Urinary bladder (tissue), 4 donors: Measurements from ENCODE around the gene ZNF546. TPM values are rescaled to one million over a fixed set of nuclear protein-coding genes. Genes with fewer than 3 reads are reported as not detected.
"Not testable (repeated sequence)": the region's sequence is repeated elsewhere in the genome, so short reads cannot be mapped to it uniquely, and the experiment has no call there.

ENCODE experiments used
- DNase-seq: peaks from one replicate; pipeline ENCODE4 v3.0.0-alpha.2; 2015; ENCODE audit errors: extremely low spot score
- H3K27ac ChIP-seq: one replicate; pipeline ENCODE4 v1.5.1; 2013; ENCODE audit warnings: low read depth, mild to moderate bottlenecking, moderate library complexity
- H3K36me3 ChIP-seq: one replicate; pipeline ENCODE4 v1.6.1; 2013; ENCODE audit warnings: mild to moderate bottlenecking, moderate library complexity; ENCODE audit not compliant: insufficient read depth
- H3K4me1 ChIP-seq: one replicate; pipeline ENCODE4 v1.6.1; 2013; ENCODE audit warnings: mild to moderate bottlenecking, moderate library complexity; ENCODE audit not compliant: insufficient read depth
- H3K4me3 ChIP-seq: one replicate; pipeline ENCODE4 v1.5.1; 2013; ENCODE audit warnings: low read depth, low read length
- WGBS: extraction: QIAGEN DNeasy Blood & Tissue Kit; methylation state at CpG from one replicate; pipeline ENCODE4 v1.1.7; 2013; 5-methylcytosine and 5-hydroxymethylcytosine counted together
- polyA plus RNA-seq: library from polyadenylated mRNA; stranded (reverse); fragments of 200-250 nt; gene quantifications from one replicate; pipeline ENCODE4 v1.2.3, GENCODE V29; 2013
- total RNA-seq: library from RNA; depleted of rRNA; stranded (reverse); fragments of >200 nt; gene quantifications from one replicate; pipeline ENCODE4 v1.2.3, GENCODE V29; 2014
- donor health status: healthy with polysubstance abuse.
- donor health status: healthy.

The ZNF546 gene
- total RNA-seq, result 23.4 TPM
- polyA plus RNA-seq, result 2.3 TPM

DNA sequence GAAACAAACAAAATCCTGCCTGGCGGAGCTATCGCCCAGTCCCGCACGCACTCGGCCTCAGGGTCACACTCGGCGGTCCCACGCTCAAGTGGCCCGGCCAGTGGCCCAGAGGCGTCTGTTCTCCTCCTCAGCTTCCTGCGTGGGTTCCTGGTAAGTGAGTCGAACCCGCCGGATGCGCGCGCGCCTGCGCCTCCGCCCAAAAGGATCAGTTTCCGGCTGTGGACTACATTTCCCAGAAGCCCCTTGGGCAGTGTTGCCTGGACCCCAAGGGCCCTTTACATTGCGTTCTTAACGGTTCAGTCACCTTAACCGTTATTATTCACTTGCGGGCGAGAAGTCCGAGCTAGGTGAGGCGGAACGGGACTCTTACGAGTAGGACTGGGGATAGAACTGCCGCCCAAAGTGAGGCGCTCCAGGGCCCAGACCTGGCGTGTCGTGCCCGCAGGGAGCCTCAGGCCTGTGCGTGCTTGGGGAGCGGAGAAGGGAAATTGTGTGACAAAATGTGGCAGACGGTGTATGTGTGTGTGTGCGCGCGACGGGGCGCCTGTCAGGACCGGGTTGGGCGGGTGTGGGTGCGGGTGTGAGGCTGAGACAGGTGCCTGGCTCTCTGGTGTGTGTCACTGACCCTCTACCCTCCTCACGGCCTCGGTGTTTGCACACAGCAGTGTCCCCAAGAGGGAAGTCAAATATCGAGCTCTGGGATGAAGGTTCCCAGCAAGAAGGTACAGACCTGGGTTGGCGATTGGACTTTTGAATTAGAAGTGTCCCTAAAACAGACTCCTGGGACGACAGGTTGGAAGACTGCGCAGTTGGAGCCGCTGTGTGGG, at the start of gene ZNF546:
Gene ZNF546, plus strand, starts transcription at position 250 of the 827 bp plus-strand sequence. CDS start 1,267 bp downstream, outside the sequence.
- 4% methylated on average over 53 of the region's 53 CpGs for WGBS
- Histone ChIP-seq H3K36me3 (no peaks in the 10 kb centered on the region), H3K27ac (peak within 1 kb of the TSS; percentile 76)

DNA sequence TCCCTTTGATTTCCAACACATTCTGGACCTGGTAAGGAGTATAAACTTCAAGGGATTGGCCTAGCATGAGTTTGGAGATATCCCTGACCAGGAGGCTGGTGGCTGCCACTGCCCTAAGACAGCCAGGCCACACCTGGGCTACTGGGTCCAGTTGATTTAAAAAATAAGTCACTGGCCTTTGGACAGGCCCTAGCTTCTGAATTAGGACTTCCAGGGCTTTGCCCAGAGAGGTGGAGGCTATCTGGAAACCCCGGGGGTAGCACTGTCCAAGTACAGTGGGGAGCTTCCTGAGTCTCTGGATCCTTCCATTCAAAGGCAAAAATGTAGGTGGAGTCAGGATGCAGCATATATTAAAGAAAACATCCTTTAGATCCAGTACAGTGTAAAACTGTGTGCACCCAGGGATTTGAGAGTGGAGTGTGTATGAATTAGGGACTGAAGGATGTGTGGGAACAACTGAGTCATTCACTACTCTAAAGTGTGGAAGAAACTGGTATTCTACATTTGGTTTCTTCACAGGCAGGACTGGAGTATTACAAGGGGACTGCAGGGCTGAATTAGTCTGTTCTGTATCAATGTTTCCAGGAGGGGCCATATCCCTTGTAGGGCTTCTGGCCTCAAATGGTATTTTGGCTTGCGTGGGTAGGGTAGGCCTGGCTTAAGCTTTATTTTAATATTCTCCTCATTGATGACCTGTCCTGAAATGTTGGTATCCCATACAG, 47.7 kb upstream of the ZNF546 start:
- DNase-seq, result no peak
- no peak overlapping the region for H3K27ac ChIP-seq
- 81% methylated on average over 2 of the region's 2 CpGs for WGBS
- no peak overlapping the region for H3K4me3 ChIP-seq
- no peaks in the 10 kb centered on the region for H3K36me3 ChIP-seq
- no peaks in the 10 kb centered on the region for H3K4me1 ChIP-seq

More for the DNA sequence above, at the start of gene ZNF546:
- peak within 1 kb of the TSS; percentile 53 for H3K4me3 ChIP-seq
- peak; percentile 82 for DNase-seq
- H3K4me1 ChIP-seq, result no peaks in the 10 kb centered on the region

DNA sequence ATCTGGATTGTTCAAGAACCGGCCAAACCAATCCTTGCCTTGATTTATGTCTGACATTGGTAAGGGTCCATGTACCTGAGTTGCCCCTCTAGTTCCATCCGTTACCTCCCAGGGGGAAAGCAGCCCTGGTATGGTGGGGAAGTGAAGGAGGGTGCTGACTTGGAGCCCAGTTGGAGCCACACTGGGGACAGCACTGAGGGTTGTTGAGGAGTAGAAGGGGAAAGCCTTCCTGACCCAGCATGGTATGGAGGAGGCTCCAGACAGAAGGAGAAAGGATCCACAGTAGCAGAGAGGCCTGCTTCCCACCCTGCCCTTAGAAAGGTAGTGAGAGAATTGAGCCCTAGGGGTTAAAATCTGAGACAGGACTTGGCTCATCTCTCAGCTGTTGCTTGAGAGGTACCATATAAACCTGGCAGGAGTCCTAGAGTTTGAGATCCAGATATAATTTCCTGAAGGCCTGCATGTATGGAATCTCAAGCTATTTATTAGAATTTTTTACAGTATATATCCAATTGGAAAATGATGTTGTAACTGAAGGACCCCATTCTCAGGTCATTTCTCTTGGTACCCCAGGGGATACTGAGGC, 45.7 kb upstream of the ZNF546 start:
- Histone ChIP-seq H3K4me1 (no peaks in the 10 kb centered on the region), H3K4me3 (no peak overlapping the region), H3K27ac (no peak overlapping the region), H3K36me3 (no peaks in the 10 kb centered on the region)
- DNase-seq, result no peak
- 85% methylated on average over 2 of the region's 2 CpGs for WGBS

DNA sequence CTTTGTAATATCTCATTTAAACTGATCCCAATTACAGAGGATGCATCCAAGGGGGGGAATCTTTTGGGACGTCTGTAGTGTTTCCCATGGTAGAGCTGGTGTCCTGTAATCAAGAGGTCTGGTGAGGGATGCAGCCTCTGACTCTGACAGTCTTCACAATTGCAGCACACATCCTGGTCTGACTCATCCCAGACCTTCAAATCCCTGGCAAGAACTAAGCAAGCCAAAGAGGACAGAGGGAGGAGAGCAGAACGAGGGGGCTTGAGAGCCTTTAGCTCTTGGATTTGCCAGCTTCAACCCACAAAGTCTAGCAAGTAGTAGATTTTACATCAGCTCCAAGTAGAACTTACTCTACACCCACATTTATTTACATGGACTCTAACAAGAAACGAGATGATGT, 45.2 kb upstream of the ZNF546 start:
- no peak overlapping the region for H3K27ac ChIP-seq
- H3K4me3 ChIP-seq, result no peak overlapping the region
- H3K36me3 ChIP-seq, result no peaks in the 10 kb centered on the region
- H3K4me1 ChIP-seq, result no peaks in the 10 kb centered on the region
- DNase-seq, result no peak
- WGBS, result 35% methylated on average over 3 of the region's 3 CpGs

DNA sequence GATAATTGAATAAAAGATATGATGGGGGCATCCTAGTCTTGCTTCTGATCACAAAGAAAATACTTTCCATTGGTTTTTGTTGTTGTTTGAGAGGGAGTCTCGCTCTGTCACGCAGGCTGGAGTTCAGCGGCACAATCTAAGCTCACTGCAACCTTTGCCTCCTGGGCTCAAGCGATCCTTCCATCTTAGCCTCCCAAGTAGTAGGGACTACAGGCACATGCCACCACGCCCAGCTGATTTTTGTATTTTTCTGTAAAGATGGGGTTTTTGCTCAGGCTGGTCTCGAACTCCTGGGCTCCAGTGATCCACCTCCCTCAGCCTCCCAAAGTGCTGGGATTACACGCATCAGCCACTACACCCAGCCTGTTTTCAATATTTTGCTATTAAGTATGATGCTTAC, 42.9 kb upstream of the ZNF546 start:
- Histone ChIP-seq H3K36me3 (no peaks in the 10 kb centered on the region), H3K27ac (no peak overlapping the region), H3K4me1 (no peaks in the 10 kb centered on the region), H3K4me3 (no peak overlapping the region)
- 86% methylated on average over 7 of the region's 7 CpGs for WGBS
- no peak for DNase-seq

DNA sequence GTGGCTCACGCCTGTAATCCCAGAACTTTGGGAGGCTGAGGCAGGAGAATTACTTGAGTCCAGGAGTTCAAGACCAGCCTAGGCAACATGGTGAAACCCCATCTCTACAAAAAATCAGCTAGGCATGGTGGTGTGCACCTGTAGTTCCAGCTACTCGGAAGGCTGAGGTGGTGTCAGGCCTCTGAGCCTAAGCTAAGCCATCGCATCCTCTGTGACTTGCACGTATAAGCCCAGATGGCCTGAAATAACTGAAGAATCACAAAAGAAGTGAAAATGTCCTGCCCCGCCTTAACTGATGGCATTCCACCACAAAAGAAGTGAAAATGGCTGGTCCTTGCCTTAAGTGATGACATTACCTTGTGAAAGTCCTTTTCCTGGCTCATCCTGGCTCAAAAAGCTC, 39.0 kb upstream of the ZNF546 start:
- H3K4me1 ChIP-seq, H3K36me3 ChIP-seq, H3K27ac ChIP-seq, H3K4me3 ChIP-seq, DNase-seq: not testable (repeated sequence)
- 76% methylated on average over 5 of the region's 5 CpGs for WGBS

DNA sequence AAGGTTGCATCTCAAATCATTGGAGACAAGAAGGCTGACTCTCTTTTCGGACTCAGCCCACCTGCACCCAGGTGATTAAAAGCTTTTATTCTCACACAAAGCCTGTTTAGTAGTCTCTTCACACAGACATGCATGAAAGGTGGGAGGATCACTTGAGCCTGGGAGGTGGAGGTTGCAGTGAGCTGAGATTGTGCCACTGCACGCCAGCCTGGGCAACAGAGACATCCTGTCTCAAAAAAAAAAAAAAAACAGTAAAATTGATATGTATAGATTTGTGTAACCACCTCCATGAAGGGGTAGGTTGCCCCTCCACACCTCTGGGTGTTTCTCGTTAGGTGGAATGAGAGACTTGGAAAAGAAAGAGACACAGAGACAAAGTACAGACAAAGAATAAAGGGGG, 37.9 kb upstream of the ZNF546 start:
- not testable (repeated sequence) for H3K27ac ChIP-seq, H3K4me1 ChIP-seq, DNase-seq, H3K4me3 ChIP-seq, H3K36me3 ChIP-seq
- WGBS, result 77% methylated on average over 3 of the region's 3 CpGs

DNA sequence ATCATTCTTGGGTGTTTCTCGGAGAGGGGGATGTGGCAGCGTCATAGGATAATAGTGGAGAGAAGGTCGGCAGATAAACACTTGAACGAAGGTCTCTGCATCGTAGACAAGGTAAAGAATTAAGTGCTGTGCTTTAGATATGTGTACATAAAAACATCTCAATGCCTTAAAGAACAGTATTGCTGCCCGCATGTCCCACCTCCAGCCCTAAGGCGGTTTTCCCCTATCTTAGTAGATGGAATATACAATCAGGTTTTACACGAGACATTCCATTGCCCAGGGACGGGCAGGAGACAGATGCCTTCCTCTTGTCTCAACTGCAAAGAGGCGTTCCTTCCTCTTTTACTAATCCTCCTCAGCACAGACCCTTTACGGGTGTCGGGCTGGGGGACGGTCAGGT, 37.5 kb upstream of the ZNF546 start:
- DNase-seq, H3K4me1 ChIP-seq, H3K4me3 ChIP-seq, H3K27ac ChIP-seq, H3K36me3 ChIP-seq: not testable (repeated sequence)
- WGBS, result 45% methylated on average over 10 of the region's 13 CpGs

DNA sequence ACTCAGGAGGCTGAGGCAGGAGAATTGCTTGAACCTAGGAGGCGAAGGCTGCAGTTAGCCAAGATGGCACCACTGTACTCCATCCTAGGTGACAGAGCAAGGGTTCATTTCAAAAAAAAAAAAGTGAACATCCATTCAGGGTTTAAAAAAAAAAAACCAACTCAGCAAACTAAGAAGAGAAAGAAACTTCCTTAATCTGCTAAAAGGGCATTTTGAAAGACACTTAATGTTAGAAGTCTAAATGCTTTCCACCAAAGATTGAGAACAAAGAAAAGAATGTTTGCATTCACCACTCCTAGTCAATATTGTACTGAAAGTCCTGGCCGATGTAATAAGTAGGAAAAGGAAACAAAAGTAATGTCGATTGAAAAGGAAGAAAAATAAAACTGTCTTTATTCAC, 33.0 kb upstream of the ZNF546 start:
- DNase-seq, result no peak
- WGBS, result 82% methylated on average over 3 of the region's 3 CpGs
- no peaks in the 10 kb centered on the region for H3K36me3 ChIP-seq
- no peak overlapping the region for H3K27ac ChIP-seq
- H3K4me1 ChIP-seq, result no peaks in the 10 kb centered on the region
- H3K4me3 ChIP-seq, result no peak overlapping the region

DNA sequence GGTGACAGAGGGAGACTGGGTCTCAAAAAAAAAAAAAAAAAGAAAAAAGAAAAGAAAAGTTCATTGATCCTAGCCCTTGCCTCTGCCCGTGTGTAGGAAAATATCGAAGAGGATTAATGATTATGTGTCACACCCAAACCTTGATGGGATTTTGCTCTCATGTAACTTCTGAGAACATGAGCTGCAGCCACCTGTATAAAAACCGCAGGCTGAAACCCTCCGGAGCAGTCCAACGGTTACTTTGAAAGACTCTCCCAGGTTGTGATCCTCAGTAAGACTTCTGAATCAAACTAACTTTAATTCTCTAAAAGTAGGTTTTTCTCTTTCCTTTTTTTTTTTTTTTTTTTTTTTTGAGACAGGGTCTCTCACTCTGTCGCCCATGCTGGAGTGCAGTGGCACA, 30.2 kb upstream of the ZNF546 start:
- DNase-seq, result no peak
- Histone ChIP-seq H3K4me3 (no peak overlapping the region), H3K27ac (no peak overlapping the region), H3K4me1 (no peaks in the 10 kb centered on the region), H3K36me3 (no peaks in the 10 kb centered on the region)
- 90% methylated on average over 6 of the region's 6 CpGs for WGBS

DNA sequence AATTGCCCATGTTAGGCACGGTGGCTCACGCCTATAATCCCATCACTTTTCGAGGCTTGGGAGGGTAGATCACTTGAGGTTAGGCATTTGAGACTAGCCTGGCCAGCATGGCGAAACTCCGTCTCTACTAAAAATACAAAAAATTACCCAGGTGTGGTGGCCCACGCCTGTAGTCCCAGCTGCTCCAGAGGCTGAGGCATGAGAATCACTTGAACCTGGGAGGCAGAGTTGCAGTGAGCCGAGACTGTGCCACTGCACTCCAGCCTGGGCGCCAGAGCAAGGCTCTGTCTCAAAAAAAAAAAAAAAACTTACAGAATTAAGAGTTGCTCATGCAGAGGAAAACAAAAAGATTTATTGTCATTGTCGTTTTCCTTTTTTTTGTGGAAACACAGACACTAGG, 29.3 kb upstream of the ZNF546 start:
- Histone ChIP-seq H3K4me3 (no peak overlapping the region), H3K27ac (no peak overlapping the region), H3K4me1 (no peaks in the 10 kb centered on the region), H3K36me3 (no peaks in the 10 kb centered on the region)
- WGBS, result 81% methylated on average over 9 of the region's 9 CpGs
- DNase-seq, result no peak

DNA sequence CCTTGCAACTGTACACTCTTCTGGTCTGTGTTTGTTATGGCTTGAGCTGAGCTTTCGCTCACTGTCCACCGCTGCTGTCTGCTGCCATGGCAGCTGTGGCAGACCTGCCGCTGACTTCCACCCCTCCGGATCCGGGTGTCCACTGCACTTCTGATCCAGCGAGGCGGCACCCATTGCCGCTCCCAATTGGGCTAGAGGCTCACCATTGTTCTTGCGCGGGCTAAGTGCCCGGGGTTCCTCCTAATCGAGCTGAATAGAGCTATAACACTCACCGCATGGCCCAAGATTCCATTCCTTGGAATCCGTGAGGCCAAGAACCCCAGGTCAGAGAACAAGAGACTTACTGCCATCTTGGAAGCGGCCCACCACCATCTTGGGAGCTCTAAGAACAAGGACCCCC, 28.1 kb upstream of the ZNF546 start:
- H3K4me3 ChIP-seq, result no peak overlapping the region
- H3K27ac ChIP-seq, result no peak overlapping the region
- no peaks in the 10 kb centered on the region for H3K36me3 ChIP-seq
- H3K4me1 ChIP-seq, result no peaks in the 10 kb centered on the region
- no peak for DNase-seq
- 95% methylated on average over 15 of the region's 15 CpGs for WGBS

DNA sequence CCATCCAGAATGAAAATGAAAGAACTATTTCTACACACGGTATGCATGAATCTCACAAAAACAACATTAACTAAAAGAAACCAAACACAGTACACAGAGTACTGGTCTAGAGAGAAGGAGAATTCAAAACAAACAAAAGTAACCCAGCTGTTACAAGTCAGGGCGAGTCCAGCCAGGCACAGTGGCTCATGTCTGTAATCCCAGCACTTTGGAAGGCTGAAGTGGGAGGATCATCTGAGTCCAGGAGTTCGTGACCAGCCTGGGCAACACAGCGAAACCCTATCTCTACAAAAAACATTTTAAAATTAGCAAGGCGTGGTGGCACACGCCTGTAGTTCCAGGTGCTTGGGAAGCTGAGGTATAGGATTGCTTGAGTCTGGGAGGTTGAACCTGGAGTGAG, 27.6 kb upstream of the ZNF546 start:
- Histone ChIP-seq H3K4me1 (no peaks in the 10 kb centered on the region), H3K36me3 (no peaks in the 10 kb centered on the region), H3K4me3 (no peak overlapping the region), H3K27ac (no peak overlapping the region)
- no peak for DNase-seq
- WGBS, result 67% methylated on average over 6 of the region's 6 CpGs
